Activated effector memory CD4-positive, alpha-beta T cell treated with Interleukin-2 at 50 U/mL for 16 hours (primary cell): ENCODE measurements around the gene CRISP1.
"Not testable (repeated sequence)": the region's sequence is repeated elsewhere in the genome, so short reads cannot be mapped to it uniquely, and the experiment has no call there.

ENCODE experiments used
- DNase-seq: peaks from one replicate; pipeline ENCODE4 v3.0.0-alpha.2; 2020

CRISP1 gene

GRCh38 chr6:49866485-49866943 lies at the start of gene CRISP1:
Gene CRISP1 (minus strand): TSS chr6:49866535. CDS start chr6:49857400, 9,135 bp downstream.
- no peak for DNase-seq

- DNase-seq: no peak
These were observed 48.7 kb upstream of the CRISP1 start for GRCh38 chr6:49915035-49915434.

GRCh38 chr6:49913636-49914375 lies 47.5 kb upstream of the CRISP1 start:
- DNase-seq: no peak

- DNase-seq: no peak
These were observed 45.9 kb upstream of the CRISP1 start for GRCh38 chr6:49912196-49912595.

GRCh38 chr6:49911252-49911651 lies 44.9 kb upstream of the CRISP1 start:
- no peak for DNase-seq

- no peak for DNase-seq
These were observed 43.2 kb upstream of the CRISP1 start for GRCh38 chr6:49909563-49909962.

GRCh38 chr6:49906526-49906925 lies 40.2 kb upstream of the CRISP1 start:
- DNase-seq: no peak

GRCh38 chr6:49905296-49905695 lies 39.0 kb upstream of the CRISP1 start:
- DNase-seq: no peak

- no peak for DNase-seq
These were observed 36.5 kb upstream of the CRISP1 start for GRCh38 chr6:49902856-49903255.

GRCh38 chr6:49898904-49899566 lies 32.7 kb upstream of the CRISP1 start:
- no peak for DNase-seq

- DNase-seq: not testable (repeated sequence)
These were observed 29.2 kb upstream of the CRISP1 start for GRCh38 chr6:49895553-49895952.

GRCh38 chr6:49892280-49892679 lies 25.9 kb upstream of the CRISP1 start:
- DNase-seq: no peak

GRCh38 chr6:49890988-49891387 lies 24.7 kb upstream of the CRISP1 start:
- no peak for DNase-seq

- DNase-seq: no peak
These were observed 22.6 kb upstream of the CRISP1 start for GRCh38 chr6:49888742-49889431.

- no peak for DNase-seq
These were observed 2.7 kb upstream of the CRISP1 start for GRCh38 chr6:49868951-49869529.

GRCh38 chr6:49856282-49856681 lies 10.1 kb downstream of the CRISP1 start:
- DNase-seq: no peak

GRCh38 chr6:49855221-49855620 lies 11.1 kb downstream of the CRISP1 start:
- no peak for DNase-seq

- no peak for DNase-seq
These were observed 13.4 kb downstream of the CRISP1 start for GRCh38 chr6:49852975-49853374.

- DNase-seq: no peak
These were observed 17.0 kb downstream of the CRISP1 start for GRCh38 chr6:49849213-49849907.

GRCh38 chr6:49847673-49848072 lies 18.7 kb downstream of the CRISP1 start:
- no peak for DNase-seq

GRCh38 chr6:49847014-49847413 lies 19.3 kb downstream of the CRISP1 start:
- no peak for DNase-seq

- no peak for DNase-seq
These were observed 24.9 kb downstream of the CRISP1 start for GRCh38 chr6:49841424-49841823.

- DNase-seq: no peak
These were observed 26.4 kb downstream of the CRISP1 start for GRCh38 chr6:49839957-49840356.
